Superior temporal gyrus (tissue), 1 donor: ENCODE results near the gene MRE11.

Experiments
- DNase-seq: peaks from one replicate; pipeline ENCODE4 v3.0.0-alpha.2; 2016; ENCODE audit errors: extremely low spot score

The MRE11 gene

GRCh38 chr11:94493281-94494125 is at the start of gene MRE11, which contains the start of gene ANKRD49:
Gene MRE11, minus strand, starts transcription at chr11:94493844. Its CDS starts 1,043 bp downstream, at chr11:94492801.
Gene ANKRD49, plus strand, starts transcription at chr11:94493984. Its CDS starts 2,710 bp downstream, at chr11:94496694.
- peak; percentile 99 for DNase-seq

GRCh38 chr11:94539420-94539819 is 45.8 kb upstream of the MRE11 start:
- DNase-seq: no peak

GRCh38 chr11:94537031-94537600 is 43.5 kb upstream of the MRE11 start:
- DNase-seq: no peak

- no peak for DNase-seq
Observed at GRCh38 chr11:94536386-94536785, 42.7 kb upstream of the MRE11 start.

- no peak for DNase-seq
Observed at GRCh38 chr11:94533696-94534630, 40.3 kb upstream of the MRE11 start.

GRCh38 chr11:94533206-94533605 is 39.6 kb upstream of the MRE11 start:
- DNase-seq: no peak

- no peak for DNase-seq
Observed at GRCh38 chr11:94532211-94532610, 38.6 kb upstream of the MRE11 start.

GRCh38 chr11:94528551-94528950 is 34.9 kb upstream of the MRE11 start:
- DNase-seq: no peak

- DNase-seq: no peak
Observed at GRCh38 chr11:94526645-94527438, 33.2 kb upstream of the MRE11 start.

- no peak for DNase-seq
Observed at GRCh38 chr11:94525546-94526324, 32.1 kb upstream of the MRE11 start.

GRCh38 chr11:94524341-94524740 is 30.7 kb upstream of the MRE11 start:
- no peak for DNase-seq

GRCh38 chr11:94521684-94522083 is 28.0 kb upstream of the MRE11 start:
- DNase-seq: no peak

GRCh38 chr11:94519478-94520084 is 25.9 kb upstream of the MRE11 start:
- DNase-seq: peak; percentile 90

- no peak for DNase-seq
Observed at GRCh38 chr11:94518300-94518699, 24.7 kb upstream of the MRE11 start.

GRCh38 chr11:94516725-94517124 is 23.1 kb upstream of the MRE11 start:
- DNase-seq: no peak

- no peak for DNase-seq
Observed at GRCh38 chr11:94515398-94515797, 21.8 kb upstream of the MRE11 start.

- DNase-seq: no peak
Observed at GRCh38 chr11:94513091-94513490, 19.4 kb upstream of the MRE11 start.

- peak; percentile 52 for DNase-seq
Observed at GRCh38 chr11:94511932-94512781, 18.5 kb upstream of the MRE11 start, which contains the start of gene C11orf97. Gene C11orf97, plus strand, starts transcription at chr11:94512461. Its CDS starts 68 bp downstream, at chr11:94512529.

GRCh38 chr11:94507485-94507884 is 13.8 kb upstream of the MRE11 start:
- DNase-seq: no peak
